Fibroblast of lung (primary cell): Measurements from ENCODE around the gene NFIC. TPM values are rescaled to one million over a fixed set of nuclear protein-coding genes. Genes with fewer than 3 reads are reported as not detected.

Experiments used
- DNase-seq, 2 donors: peaks; one replicate each; pipeline versions ENCODE4 v3.0.0 to v3.0.0-alpha.2; 2010; ENCODE audit warnings: low read depth in 2 of 2
- H2AFZ ChIP-seq: 2 replicates; pipeline ENCODE4 v1.5.1; 2012; ENCODE audit warnings: low read length, control low read depth, inconsistent platforms
- H3K27ac ChIP-seq: 2 replicates; pipeline ENCODE4 v1.5.1; 2011; ENCODE audit warnings: low read length, control low read depth; ENCODE audit not compliant: insufficient read depth
- H3K27me3 ChIP-seq: 2 replicates; pipeline ENCODE4 v1.5.1; 2011; ENCODE audit warnings: mild to moderate bottlenecking, low read length; ENCODE audit not compliant: control insufficient read depth, insufficient read depth
- H3K36me3 ChIP-seq: 2 replicates; pipeline ENCODE4 v1.5.1; 2011; ENCODE audit warnings: low read length; ENCODE audit not compliant: control insufficient read depth, insufficient read depth
- H3K4me1 ChIP-seq: 2 replicates; pipeline ENCODE4 v1.5.1; 2011; ENCODE audit warnings: low read length; ENCODE audit not compliant: control insufficient read depth, insufficient read depth; ENCODE audit errors: extremely low read depth
- H3K4me2 ChIP-seq: 2 replicates; pipeline ENCODE4 v1.5.1; 2011; ENCODE audit warnings: low read length, control low read depth; ENCODE audit not compliant: insufficient read depth; ENCODE audit errors: extremely low read depth
- H3K4me3 ChIP-seq, 4 experiments: fragments of 200-600 bp in 1 of 4; sonication (generic) in 1 of 4; replicated peaks in 1 of 4; 2 replicates each; pipeline ENCODE4 v1.5.1; 2011 to 2016; ENCODE audit warnings: low read length in 4 of 4, low read depth in 3 of 4, mild to moderate bottlenecking in 3 of 4, control low read depth in 2 of 4, inconsistent platforms in 1 of 4, mixed read lengths in 1 of 4; ENCODE audit not compliant: insufficient read depth in 1 of 4; ENCODE audit errors: control extremely low read depth in 1 of 4
- H3K79me2 ChIP-seq: 2 replicates; pipeline ENCODE4 v1.5.1; 2012; ENCODE audit warnings: mild to moderate bottlenecking, low read length, inconsistent platforms; ENCODE audit not compliant: control insufficient read depth, insufficient read depth
- H3K9ac ChIP-seq: 2 replicates; pipeline ENCODE4 v1.5.1; 2011; ENCODE audit warnings: mild to moderate bottlenecking, low read length, control low read depth; ENCODE audit not compliant: insufficient read depth
- H3K9me3 ChIP-seq: 2 replicates; pipeline ENCODE4 v1.5.1; 2012; ENCODE audit warnings: low read depth, low read length; ENCODE audit not compliant: control insufficient read depth, insufficient read depth
- H4K20me1 ChIP-seq: 2 replicates; pipeline ENCODE4 v1.5.1; 2011; ENCODE audit warnings: low read length; ENCODE audit not compliant: control insufficient read depth, insufficient read depth; ENCODE audit errors: extremely low read depth
- EZH2 ChIP-seq: IDR thresholded peaks from 2 replicates; pipeline ENCODE4 v1.5.1; 2012; ENCODE audit warnings: low read length, control low read depth, mild to moderate bottlenecking; ENCODE audit errors: missing control alignments
- polyA plus RNA-seq, 2 donors: library from polyadenylated mRNA; depleted of rRNA in 1 of 2; stranded (reverse) in 1 of 2; unstranded in 1 of 2; fragments of >200 nt; gene quantifications; 2 replicates each; pipeline ENCODE4 v1.2.1, GENCODE V29; 2011 to 2012; ENCODE audit warnings: missing spikeins in 1 of 2
- total RNA-seq: library from RNA; depleted of rRNA; stranded (reverse); fragments of >200 nt; gene quantifications from 2 replicates; pipeline ENCODE4 v1.2.1, GENCODE V29; 2014
- TF ChIP-seq, protein P1 (sequence below), 2 donors: IDR thresholded peaks in 1 of 2; conservative IDR thresholded peaks in 1 of 2; 1 replicate in 1 of 2; 2 replicates in 1 of 2; pipeline ENCODE4 v1.5.1; 2011 to 2012; ENCODE audit warnings: low read length in 2 of 2, control low read depth in 1 of 2, inconsistent platforms in 1 of 2, low read depth in 1 of 2, mild to moderate bottlenecking in 1 of 2

The NFIC gene
- total and polyA plus RNA-seq, 2 donors (not counting 1 experiment from before 2014, with no cell fraction given): 7.9 to 66.4 TPM

DNA sequence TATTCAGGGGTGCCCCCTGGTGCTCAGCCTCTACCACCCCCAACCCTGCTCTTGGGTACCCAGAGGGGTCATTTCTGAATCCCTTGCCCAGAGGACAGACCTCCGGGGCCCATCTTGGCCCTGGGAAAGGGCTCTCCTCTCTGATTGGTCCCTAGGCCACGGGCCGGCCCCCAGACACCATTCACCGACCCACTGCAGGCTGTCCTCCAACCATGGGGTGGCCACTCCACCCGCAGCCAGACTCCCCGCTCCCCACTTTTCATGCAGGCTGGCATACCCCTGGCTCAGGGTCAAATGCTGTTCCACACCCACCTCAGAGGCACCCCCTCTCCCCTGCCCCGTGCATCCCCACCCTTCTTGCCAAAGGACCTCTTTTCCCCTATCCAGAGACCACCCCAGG, 99.2 kb downstream of the NFIC start:
- Histone ChIP-seq H3K27ac (no peak overlapping the region), H3K4me2 (no peak overlapping the region), H3K27me3 (no peaks in the 10 kb centered on the region), H3K79me2 (no peaks in the 10 kb centered on the region), H3K9ac (no peak overlapping the region), H3K4me1 (no peaks in the 10 kb centered on the region), H3K9me3 (no peaks in the 10 kb centered on the region), H3K36me3 (peaks cover 6% of the 10 kb centered on the region), H2AFZ (no peak overlapping the region), H3K4me3 (no peak overlapping the region), H4K20me1 (no peaks in the 10 kb centered on the region)
- no peak for DNase-seq
- TF ChIP-seq EZH2: no peak
- TF ChIP-seq, protein P1, sequence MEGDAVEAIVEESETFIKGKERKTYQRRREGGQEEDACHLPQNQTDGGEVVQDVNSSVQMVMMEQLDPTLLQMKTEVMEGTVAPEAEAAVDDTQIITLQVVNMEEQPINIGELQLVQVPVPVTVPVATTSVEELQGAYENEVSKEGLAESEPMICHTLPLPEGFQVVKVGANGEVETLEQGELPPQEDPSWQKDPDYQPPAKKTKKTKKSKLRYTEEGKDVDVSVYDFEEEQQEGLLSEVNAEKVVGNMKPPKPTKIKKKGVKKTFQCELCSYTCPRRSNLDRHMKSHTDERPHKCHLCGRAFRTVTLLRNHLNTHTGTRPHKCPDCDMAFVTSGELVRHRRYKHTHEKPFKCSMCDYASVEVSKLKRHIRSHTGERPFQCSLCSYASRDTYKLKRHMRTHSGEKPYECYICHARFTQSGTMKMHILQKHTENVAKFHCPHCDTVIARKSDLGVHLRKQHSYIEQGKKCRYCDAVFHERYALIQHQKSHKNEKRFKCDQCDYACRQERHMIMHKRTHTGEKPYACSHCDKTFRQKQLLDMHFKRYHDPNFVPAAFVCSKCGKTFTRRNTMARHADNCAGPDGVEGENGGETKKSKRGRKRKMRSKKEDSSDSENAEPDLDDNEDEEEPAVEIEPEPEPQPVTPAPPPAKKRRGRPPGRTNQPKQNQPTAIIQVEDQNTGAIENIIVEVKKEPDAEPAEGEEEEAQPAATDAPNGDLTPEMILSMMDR (conservative IDR thresholded peaks at IDR 0.05 in 1 of 2, IDR thresholded peaks at IDR 0.05 in 1 of 2; ENCODE audit: low read depth in 1 of 2, low read length in 2 of 2): no peak

DNA sequence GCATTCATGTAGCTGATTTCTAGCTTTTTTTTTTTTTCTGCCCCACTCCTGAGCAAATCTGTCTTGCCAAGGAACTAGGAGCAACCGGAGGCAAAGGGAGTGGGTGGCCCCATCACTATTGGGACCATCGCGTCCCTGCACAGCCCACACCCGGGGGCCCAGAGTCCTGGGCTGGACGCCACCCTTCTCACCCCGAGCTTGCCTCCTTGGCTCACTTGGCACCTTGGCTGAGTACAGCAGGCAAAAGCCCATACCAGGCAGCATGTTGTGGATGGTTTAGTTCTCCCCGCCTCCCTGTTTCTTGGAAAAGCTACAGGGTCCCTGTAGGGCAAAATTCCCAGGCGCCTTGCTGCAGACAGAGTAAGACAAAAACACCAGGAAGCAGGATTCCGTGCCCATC, 100.3 kb downstream of the NFIC start:
- peaks cover 6% of the 10 kb centered on the region for H3K36me3 ChIP-seq
- peak in 1 of 2 donors; percentile 18 for DNase-seq
- TF ChIP-seq, protein P1 (conservative IDR thresholded peaks at IDR 0.05 in 1 of 2, IDR thresholded peaks at IDR 0.05 in 1 of 2; ENCODE audit: low read depth in 1 of 2, low read length in 2 of 2): no peak
- no peak for TF ChIP-seq EZH2
- no peak overlapping the region for H3K9ac ChIP-seq
- H3K27me3 ChIP-seq: no peaks in the 10 kb centered on the region
- H3K9me3 ChIP-seq: no peaks in the 10 kb centered on the region
- H3K4me3 ChIP-seq: no peak overlapping the region
- no peaks in the 10 kb centered on the region for H3K4me1 ChIP-seq
- no peak overlapping the region for H3K27ac ChIP-seq
- no peaks in the 10 kb centered on the region for H4K20me1 ChIP-seq
- H2AFZ ChIP-seq: no peak overlapping the region
- no peak overlapping the region for H3K4me2 ChIP-seq
- no peaks in the 10 kb centered on the region for H3K79me2 ChIP-seq

DNA sequence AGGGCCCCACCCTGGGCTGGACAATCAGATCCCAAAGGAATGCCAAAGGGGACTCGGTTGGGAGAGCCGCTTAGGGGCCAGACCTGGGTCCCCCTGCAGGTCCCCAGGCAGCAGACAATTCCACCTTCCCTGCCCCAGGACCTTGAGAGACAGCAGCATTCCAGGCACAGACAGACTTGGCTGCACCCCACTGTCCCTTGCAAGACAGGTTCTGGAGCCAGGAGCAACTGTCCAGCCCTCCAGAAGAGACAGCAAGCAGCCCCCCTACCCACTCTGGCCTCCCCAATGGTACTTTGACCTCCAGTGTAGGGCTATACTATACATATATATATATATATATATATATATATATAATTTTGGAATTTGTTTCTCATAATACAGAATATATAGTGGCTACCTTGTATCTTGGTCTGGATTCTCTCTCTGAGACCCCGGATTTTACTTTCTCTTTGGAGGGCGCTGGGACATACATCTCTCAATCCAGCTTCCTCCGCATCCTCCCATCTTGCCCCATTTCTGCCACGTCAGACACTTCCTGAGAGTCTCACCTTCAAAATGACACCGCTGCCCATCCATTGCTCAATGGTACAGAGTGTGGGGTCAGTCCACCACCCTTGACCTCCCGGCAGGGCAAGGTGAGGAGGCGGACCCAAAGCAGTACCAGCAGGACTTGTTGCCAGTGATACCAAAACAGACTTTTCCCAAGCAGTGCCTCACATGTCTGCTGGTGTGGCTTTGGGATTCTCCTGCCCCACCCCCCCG, 101.2 kb downstream of the NFIC start:
- Histone ChIP-seq H3K27me3 (no peaks in the 10 kb centered on the region), H3K9me3 (no peaks in the 10 kb centered on the region), H3K36me3 (peaks cover 4% of the 10 kb centered on the region), H4K20me1 (no peaks in the 10 kb centered on the region), H3K79me2 (no peaks in the 10 kb centered on the region), H2AFZ (no peak overlapping the region), H3K4me1 (peaks cover 3% of the 10 kb centered on the region), H3K4me3 (no peak overlapping the region), H3K9ac (no peak overlapping the region), H3K4me2 (no peak overlapping the region), H3K27ac (no peak overlapping the region)
- TF ChIP-seq EZH2: no peak
- TF ChIP-seq, protein P1 (conservative IDR thresholded peaks at IDR 0.05 in 1 of 2, IDR thresholded peaks at IDR 0.05 in 1 of 2; ENCODE audit: low read depth in 1 of 2, low read length in 2 of 2): no peak
- no peak for DNase-seq
